ENCODE data around the gene EFR3B.
A peak's percentile ranks its signal among the peaks of the same experiment; 100 is the strongest.
"Not testable (repeated sequence)": the region's sequence is repeated elsewhere in the genome, so short reads cannot be mapped to it uniquely, and the experiment has no call there.

The EFR3B gene

GRCh38 chr2:25073025-25073424 is 31.1 kb downstream of the EFR3B start:
- no peak for DNase-seq (ENCODE audit: low read depth in 2 of 2)

- no peak for DNase-seq (ENCODE audit: low read depth in 2 of 2)
Measured at GRCh38 chr2:25073914-25074313, 32.0 kb downstream of the EFR3B start.

- DNase-seq (ENCODE audit: low read depth in 2 of 2) = no peak
Measured at GRCh38 chr2:25074826-25075225, 33.0 kb downstream of the EFR3B start.

- DNase-seq (ENCODE audit: low read depth in 2 of 2) = peak; percentile 9 to 10
Measured at GRCh38 chr2:25076749-25077148, 34.9 kb downstream of the EFR3B start.

GRCh38 chr2:25077789-25078169 is 35.9 kb downstream of the EFR3B start:
- DNase-seq (ENCODE audit: low read depth in 2 of 2) = no peak

GRCh38 chr2:25078170-25079049 is 36.5 kb downstream of the EFR3B start:
- peak; percentile 17 to 29 for DNase-seq (ENCODE audit: low read depth in 2 of 2)

GRCh38 chr2:25079050-25079635 is 37.3 kb downstream of the EFR3B start:
- no peak for DNase-seq (ENCODE audit: low read depth in 2 of 2)

GRCh38 chr2:25081237-25081790 is 39.4 kb downstream of the EFR3B start:
- DNase-seq (ENCODE audit: low read depth in 2 of 2) = no peak

- DNase-seq (ENCODE audit: low read depth in 2 of 2) = no peak
Measured at GRCh38 chr2:25082002-25082622, 40.2 kb downstream of the EFR3B start.

GRCh38 chr2:25085761-25086560 is 44.1 kb downstream of the EFR3B start:
- no peak for DNase-seq (ENCODE audit: low read depth in 2 of 2)

GRCh38 chr2:25088817-25089516 is 47.1 kb downstream of the EFR3B start:
- no peak for DNase-seq (ENCODE audit: low read depth in 2 of 2)

GRCh38 chr2:25089605-25090315 is 47.9 kb downstream of the EFR3B start:
- no peak for DNase-seq (ENCODE audit: low read depth in 2 of 2)

- no peak for DNase-seq (ENCODE audit: low read depth in 2 of 2)
Measured at GRCh38 chr2:25090801-25091200, 48.9 kb downstream of the EFR3B start.

GRCh38 chr2:25091265-25091664 is 49.4 kb downstream of the EFR3B start:
- DNase-seq (ENCODE audit: low read depth in 2 of 2) = no peak

GRCh38 chr2:25098056-25098455 is 56.2 kb downstream of the EFR3B start:
- no peak for DNase-seq (ENCODE audit: low read depth in 2 of 2)

GRCh38 chr2:25098670-25099486 is 57.0 kb downstream of the EFR3B start:
- peak in 1 of 2 experiments; percentile 12 for DNase-seq (ENCODE audit: low read depth in 2 of 2)

- DNase-seq (ENCODE audit: low read depth in 2 of 2) = not testable (repeated sequence)
Measured at GRCh38 chr2:25102352-25102751, 60.5 kb downstream of the EFR3B start.

- DNase-seq (ENCODE audit: low read depth in 2 of 2) = peak; percentile 67 to 74
Measured at GRCh38 chr2:25103287-25103871, 61.5 kb downstream of the EFR3B start.

GRCh38 chr2:25104736-25105135 is 62.9 kb downstream of the EFR3B start:
- DNase-seq (ENCODE audit: low read depth in 2 of 2) = no peak

All from fibroblast of skin of left quadriceps (primary cell).